K562 treated with DMSO at 1 percent for 12 hours (cell line): ENCODE results near the gene DGCR2. TPM values are rescaled to one million over a fixed set of nuclear protein-coding genes. Genes with fewer than 3 reads are reported as not detected.

ENCODE experiments used
- total RNA-seq: library from RNA; unstranded; fragments of 300-600 nt; gene quantifications from 2 replicates; pipeline ENCODE4 v1.2.3, GENCODE V29; 2022; ENCODE audit not compliant: insufficient read depth

The DGCR2 gene, protein sequence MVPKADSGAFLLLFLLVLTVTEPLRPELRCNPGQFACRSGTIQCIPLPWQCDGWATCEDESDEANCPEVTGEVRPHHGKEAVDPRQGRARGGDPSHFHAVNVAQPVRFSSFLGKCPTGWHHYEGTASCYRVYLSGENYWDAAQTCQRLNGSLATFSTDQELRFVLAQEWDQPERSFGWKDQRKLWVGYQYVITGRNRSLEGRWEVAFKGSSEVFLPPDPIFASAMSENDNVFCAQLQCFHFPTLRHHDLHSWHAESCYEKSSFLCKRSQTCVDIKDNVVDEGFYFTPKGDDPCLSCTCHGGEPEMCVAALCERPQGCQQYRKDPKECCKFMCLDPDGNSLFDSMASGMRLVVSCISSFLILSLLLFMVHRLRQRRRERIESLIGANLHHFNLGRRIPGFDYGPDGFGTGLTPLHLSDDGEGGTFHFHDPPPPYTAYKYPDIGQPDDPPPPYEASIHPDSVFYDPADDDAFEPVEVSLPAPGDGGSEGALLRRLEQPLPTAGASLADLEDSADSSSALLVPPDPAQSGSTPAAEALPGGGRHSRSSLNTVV
- total RNA-seq = 90.0 and 187 TPM in 2 replicates

GRCh38 chr22:19122143-19122751 lies at the start of gene DGCR2:
Gene DGCR2, minus strand, starts transcription at chr22:19122412. Its CDS starts 206 bp downstream, at chr22:19122206.

DNA sequence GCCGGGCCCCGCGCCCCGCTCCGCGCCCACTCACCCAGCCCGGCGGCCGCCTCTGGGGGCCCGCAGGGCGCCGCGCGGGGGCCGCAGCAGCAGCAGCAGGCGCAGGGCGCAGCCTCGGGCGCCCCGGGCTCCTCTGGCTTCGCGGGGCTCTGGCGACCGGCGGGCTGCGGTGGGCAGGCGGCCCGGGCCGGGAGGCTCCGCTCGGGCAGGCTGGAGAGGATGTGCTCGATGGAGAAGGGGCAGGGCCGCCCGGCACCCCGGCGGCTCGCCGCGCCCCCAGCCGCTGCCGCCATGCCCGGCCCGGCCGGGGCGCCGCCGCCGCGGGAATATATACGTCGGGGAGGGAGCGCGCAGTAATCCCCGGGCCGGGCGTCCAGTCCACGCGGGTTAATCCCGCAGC lies 27.8 kb upstream of the DGCR2 start, which contains the start of gene GSC2:
TSS of gene GSC2 (minus strand) at position 302 of the 400 bp plus-strand sequence. CDS start at position 293, 9 bp downstream.

DNA sequence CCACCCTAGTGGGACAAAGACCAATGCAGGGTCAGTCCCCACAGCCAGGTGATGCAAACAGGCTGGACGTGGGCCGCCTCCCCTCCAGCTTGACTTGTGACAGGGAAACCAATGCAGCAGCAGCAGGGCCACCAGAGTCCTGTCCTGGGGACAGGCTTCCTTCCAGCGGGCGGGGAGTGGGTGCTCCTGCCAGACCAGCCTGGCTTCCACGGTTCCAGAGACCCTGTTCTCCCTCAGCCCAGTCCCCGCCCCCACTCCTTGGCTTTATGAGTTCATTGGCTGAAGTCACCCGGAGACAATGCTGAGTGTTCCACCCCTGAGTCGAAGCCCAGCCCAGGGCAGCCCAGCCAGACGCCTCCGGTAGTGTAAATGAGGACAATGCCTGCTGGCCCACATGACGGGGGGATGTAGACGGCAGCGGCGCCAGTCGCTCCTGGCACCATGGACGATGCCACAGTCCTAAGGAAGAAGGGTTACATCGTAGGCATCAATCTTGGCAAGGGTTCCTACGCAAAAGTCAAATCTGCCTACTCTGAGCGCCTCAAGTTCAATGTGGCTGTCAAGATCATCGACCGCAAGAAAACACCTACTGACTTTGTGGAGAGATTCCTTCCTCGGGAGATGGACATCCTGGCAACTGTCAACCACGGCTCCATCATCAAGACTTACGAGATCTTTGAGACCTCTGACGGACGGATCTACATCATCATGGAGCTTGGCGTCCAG lies 8.9 kb upstream of the DGCR2 start, which contains the start of gene TSSK2:
TSS of gene TSSK2 (plus strand) at position 350 of the 726 bp plus-strand sequence. CDS start at position 442, 92 bp downstream.

Other genes with a start within 250 kb of the DGCR2 start
- 1.1 and 2.7 TPM in 2 replicates for gene DGCR6, start 216.1 kb downstream of the DGCR2 start, total RNA-seq
- not detected in 2 replicates for gene PRODH, start 186.1 kb downstream of the DGCR2 start, total RNA-seq
- gene TSSK2, start 8.9 kb upstream of the DGCR2 start, total RNA-seq = not detected in 2 replicates
- gene ESS2, start 22.2 kb upstream of the DGCR2 start, total RNA-seq = 57.9 and 60.5 TPM in 2 replicates
- gene GSC2, start 27.9 kb upstream of the DGCR2 start, total RNA-seq = not detected in 2 replicates
- gene SLC25A1, start 56.3 kb upstream of the DGCR2 start, total RNA-seq = 254 and 278 TPM in 2 replicates
- gene CLTCL1, start 169.3 kb upstream of the DGCR2 start, total RNA-seq = 14.4 and 25.9 TPM in 2 replicates